SK-N-SH (cell line): Measurements from ENCODE around the gene EXOC4. TPM values are rescaled to one million over a fixed set of nuclear protein-coding genes. Genes with fewer than 3 reads are reported as not detected.

ENCODE experiments used
- CTCF ChIA-PET: fragments of 300-600, 350-600 bp; formaldehyde crosslinking; extraction: SDS; loops from one replicate; lab custom pipeline; 2021; lab: Yijun Ruan, JAX
- POLR2A ChIA-PET: fragments of 350-600 bp; sonication (Branson Sonifier 250); formaldehyde crosslinking; extraction: SDS; loops from one replicate; lab custom pipeline; 2020; ENCODE audit warnings: antibody characterized with exemption, inconsistent platforms; lab: Yijun Ruan, JAX
- DNase-seq: peaks from one replicate; pipeline ENCODE4 v3.0.0; 2012
- H2AFZ ChIP-seq: fragments of 200-600 bp; sonication (generic); 2 replicates; pipeline ENCODE4 v1.8.1; 2016; ENCODE audit warnings: antibody characterized with exemption, mild to moderate bottlenecking, low read depth
- H3F3A ChIP-seq: fragments of 200-600 bp; sonication (generic); replicated peaks from 2 replicates; pipeline ENCODE3; 2016; ENCODE audit warnings: antibody characterized with exemption, mild to moderate bottlenecking; ENCODE audit not compliant: insufficient read depth
- H3K27ac ChIP-seq, 2 experiments: fragments of 200-500 bp in 1 of 2; fragments of 200-600 bp in 1 of 2; sonication (Bioruptor generic) in 1 of 2; sonication (generic), shearing (Covaris generic) in 1 of 2; 2 replicates each; pipeline versions ENCODE4 v1.5.1 to v1.6.1; 2014 to 2016; ENCODE audit warnings: low read depth in 2 of 2, inconsistent platforms in 1 of 2, low read length in 1 of 2, mild to moderate bottlenecking in 1 of 2, mixed read lengths in 1 of 2
- H3K27me3 ChIP-seq: fragments of 200-600 bp; sonication (generic), shearing (Covaris generic); 2 replicates; pipeline ENCODE4 v1.6.1; 2016; ENCODE audit warnings: mixed run types; ENCODE audit not compliant: insufficient read depth
- H3K36me3 ChIP-seq, 2 experiments: fragments of 200-500 bp in 1 of 2; fragments of 200-600 bp in 1 of 2; sonication (Bioruptor generic) in 1 of 2; sonication (generic) in 1 of 2; replicated peaks in 1 of 2; 2 replicates each; pipeline versions ENCODE3 to v1.5.1; 2014 to 2016; ENCODE audit warnings: low read length in 1 of 2, mild to moderate bottlenecking in 1 of 2; ENCODE audit not compliant: insufficient read depth in 2 of 2, control insufficient read depth in 1 of 2
- H3K4me1 ChIP-seq, 2 experiments: fragments of 200-500 bp in 1 of 2; fragments of 200-600 bp in 1 of 2; sonication (Bioruptor generic) in 1 of 2; sonication (generic), shearing (Covaris generic) in 1 of 2; 2 replicates each; pipeline versions ENCODE4 v1.5.1 to v1.6.1; 2014 to 2016; ENCODE audit warnings: low read depth in 1 of 2, low read length in 1 of 2, mixed run types in 1 of 2; ENCODE audit not compliant: insufficient read depth in 2 of 2, control insufficient read depth in 1 of 2
- H3K4me2 ChIP-seq: fragments of 200-600 bp; sonication (generic), shearing (Covaris generic); 2 replicates; pipeline ENCODE4 v1.6.1; 2017; ENCODE audit warnings: mixed run types
- H3K4me3 ChIP-seq, 2 experiments: fragments of 200-500 bp in 1 of 2; fragments of 200-600 bp in 1 of 2; sonication (Bioruptor generic) in 1 of 2; sonication (generic), shearing (Covaris generic) in 1 of 2; 2 replicates each; pipeline versions ENCODE4 v1.5.1 to v1.8.1; 2014 to 2016; ENCODE audit warnings: low read depth in 2 of 2, inconsistent platforms in 1 of 2, low read length in 1 of 2, mild to moderate bottlenecking in 1 of 2, mixed read lengths in 1 of 2, moderate library complexity in 1 of 2
- H3K79me2 ChIP-seq: fragments of 200-600 bp; sonication (generic); 2 replicates; pipeline ENCODE4 v1.8.1; 2017; ENCODE audit warnings: mild to moderate bottlenecking; ENCODE audit not compliant: insufficient read depth
- H3K9ac ChIP-seq: fragments of 200-600 bp; sonication (generic); 2 replicates; pipeline ENCODE4 v1.6.1; 2017; ENCODE audit warnings: mixed run types
- H3K9me2 ChIP-seq: fragments of 200-600 bp; sonication (generic); 2 replicates; pipeline ENCODE4 v1.6.1; 2017; ENCODE audit warnings: mixed run types
- H3K9me3 ChIP-seq: fragments of 200-600 bp; sonication (generic); 2 replicates; pipeline ENCODE4 v1.6.1; 2017; ENCODE audit warnings: mixed run types, mild to moderate bottlenecking, moderate library complexity
- H4K20me1 ChIP-seq: fragments of 200-600 bp; sonication (generic); 2 replicates; pipeline ENCODE4 v1.6.1; 2017; ENCODE audit warnings: mild to moderate bottlenecking, mixed run types; ENCODE audit not compliant: insufficient read depth
- CHD2 ChIP-seq: fragments of 150-350 bp; IDR thresholded peaks from 2 replicates; pipeline ENCODE4 v1.6.1; 2018; ENCODE audit warnings: low read length; ENCODE audit not compliant: partially characterized antibody
- EZH2phosphoT487 ChIP-seq: fragments of 200-600 bp; sonication (generic); IDR thresholded peaks from 2 replicates; pipeline ENCODE4 v1.6.1; 2017; ENCODE audit warnings: low read depth, mixed run types, mild to moderate bottlenecking, antibody characterized with exemption, moderate library complexity, borderline replicate concordance
- FOXM1 ChIP-seq: IDR thresholded peaks from 2 replicates; pipeline ENCODE4 v1.4.0; 2012; ENCODE audit warnings: low read depth, mild to moderate bottlenecking
- GATA2 ChIP-seq: sonication (generic); formaldehyde crosslinking; IDR thresholded peaks from 2 replicates; pipeline ENCODE4 v1.5.0; 2020; ENCODE audit warnings: mild to moderate bottlenecking, missing genetic modification reagents
- JUND ChIP-seq: IDR thresholded peaks from 2 replicates; pipeline ENCODE4 v1.4.0; 2012
- MEF2A ChIP-seq: IDR thresholded peaks from 2 replicates; pipeline ENCODE4 v1.4.0; 2012; ENCODE audit warnings: low read depth, borderline replicate concordance
- MXI1 ChIP-seq: IDR thresholded peaks from 2 replicates; pipeline ENCODE4 v1.6.1; 2012; ENCODE audit warnings: mild to moderate bottlenecking, low read depth, low read length, improper control_type of control experiment
- POLR2AphosphoS5 ChIP-seq: IDR thresholded peaks from 2 replicates; pipeline ENCODE4 v1.6.1; 2012; ENCODE audit warnings: low read depth, low read length
- RCOR1 ChIP-seq: fragments of 150-350 bp; IDR thresholded peaks from 2 replicates; pipeline ENCODE4 v1.6.1; 2017; ENCODE audit warnings: antibody characterized with exemption, low read length
- RFX5 ChIP-seq: IDR thresholded peaks from 2 replicates; pipeline ENCODE4 v1.6.1; 2012; ENCODE audit warnings: mild to moderate bottlenecking, improper control_type of control experiment, low read length
- RXRA ChIP-seq: IDR thresholded peaks from 2 replicates; pipeline ENCODE4 v1.4.0; 2012; ENCODE audit warnings: low read depth, mild to moderate bottlenecking, borderline replicate concordance
- SMC3 ChIP-seq: IDR thresholded peaks from 2 replicates; pipeline ENCODE4 v1.6.1; 2012; ENCODE audit warnings: low read depth, low read length, improper control_type of control experiment
- TAF1 ChIP-seq: IDR thresholded peaks from 2 replicates; pipeline ENCODE4 v1.6.1; 2012; ENCODE audit warnings: low read depth, mild to moderate bottlenecking, low read length, moderate library complexity, borderline replicate concordance
- TCF12 ChIP-seq: IDR thresholded peaks from 2 replicates; pipeline ENCODE4 v1.4.0; 2012
- TEAD4 ChIP-seq: IDR thresholded peaks from 2 replicates; pipeline ENCODE4 v1.4.0; 2012; ENCODE audit warnings: mild to moderate bottlenecking, borderline replicate concordance; ENCODE audit not compliant: insufficient read depth
- YY1 ChIP-seq: IDR thresholded peaks from 2 replicates; pipeline ENCODE4 v1.4.0; 2012; ENCODE audit warnings: low read depth, mild to moderate bottlenecking
- WGBS: methylation state at CpG from one replicate; pipeline ENCODE4 v1.1.6; 2017; ENCODE audit warnings: low lambda C conversion rate; 5-methylcytosine and 5-hydroxymethylcytosine counted together
- polyA plus RNA-seq, 3 experiments: library from polyadenylated mRNA; depleted of rRNA; stranded (reverse); fragments of >200 nt; gene quantifications; 2 replicates each; pipeline ENCODE4 v1.2.3, GENCODE V29; 2012
- TF ChIP-seq, protein P1 (sequence below): IDR thresholded peaks from 2 replicates; pipeline ENCODE4 v1.4.0; 2012; ENCODE audit warnings: low read depth, borderline replicate concordance
- TF ChIP-seq, protein P2 (sequence below): fragments of 200-600 bp; sonication (generic); IDR thresholded peaks from 2 replicates; pipeline ENCODE4 v1.6.1; 2017; ENCODE audit warnings: antibody characterized with exemption, mild to moderate bottlenecking, moderate library complexity
- TF ChIP-seq, protein P3 (sequence below): IDR thresholded peaks from 2 replicates; pipeline ENCODE4; 2012

EXOC4 gene
- polyA plus RNA-seq, 1 of the 3 experiments (the other 2 are of a cell fraction) = 37.3 TPM

DNA sequence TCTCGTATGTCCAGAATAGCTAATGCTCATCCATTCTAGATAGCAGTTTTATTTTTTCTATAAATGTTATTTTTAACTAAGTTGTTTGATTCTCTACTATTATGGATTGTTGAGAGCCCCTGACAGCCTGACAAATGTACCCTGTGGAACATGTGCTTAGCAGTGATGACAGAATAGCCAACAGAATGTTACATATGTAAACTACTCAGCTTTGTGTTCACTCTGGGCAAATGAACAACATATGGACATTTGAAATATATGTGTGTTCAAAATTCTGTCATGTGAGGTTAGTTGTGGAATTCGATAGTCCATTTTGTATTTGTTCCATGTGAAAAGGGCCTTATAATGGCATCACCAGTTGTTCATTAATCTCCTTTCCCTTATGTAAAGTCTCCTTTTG, 199.7 kb downstream of the EXOC4 start:
- peaks cover 6% of the 10 kb centered on the region; the same call in 1 of the 2 replicates for H3K79me2 ChIP-seq
- no peaks in the 10 kb centered on the region for H3K27me3 ChIP-seq
- H4K20me1 ChIP-seq = no peaks in the 10 kb centered on the region
- H3K9ac ChIP-seq = no peak overlapping the region
- no peak for DNase-seq
- POLR2A ChIA-PET = no interaction called here
- peaks cover 0 to 2% of the 10 kb centered on the region in 2 experiments; a peak in 1 of 4 replicates for H3K4me1 ChIP-seq
- H3K4me3 ChIP-seq = no peak overlapping the region
- 98% methylated on average over 2 of the region's 2 CpGs for WGBS
- no peaks in the 10 kb centered on the region for H3K9me3 ChIP-seq
- H3K27ac ChIP-seq = no peak overlapping the region
- CTCF ChIA-PET = interaction anchor here (1.0 to 1.5 kb wide), 2 partner anchors 18 to 120 kb away, joined by 3 to 6 read pairs; no protein-coding TSS in a partner anchor
- H3K4me2 ChIP-seq = no peak overlapping the region
- no peak overlapping the region for H2AFZ ChIP-seq
- no peak for TF ChIP-seq RXRA
- TF ChIP-seq YY1 = no peak
- TF ChIP-seq TCF12 = no peak
- TF ChIP-seq MXI1 = no peak
- no peaks in the 10 kb centered on the region for H3K9me2 ChIP-seq
- peaks cover 0 to 5% of the 10 kb centered on the region in 2 experiments for H3K36me3 ChIP-seq
- no peaks in the 10 kb centered on the region for H3F3A ChIP-seq

DNA sequence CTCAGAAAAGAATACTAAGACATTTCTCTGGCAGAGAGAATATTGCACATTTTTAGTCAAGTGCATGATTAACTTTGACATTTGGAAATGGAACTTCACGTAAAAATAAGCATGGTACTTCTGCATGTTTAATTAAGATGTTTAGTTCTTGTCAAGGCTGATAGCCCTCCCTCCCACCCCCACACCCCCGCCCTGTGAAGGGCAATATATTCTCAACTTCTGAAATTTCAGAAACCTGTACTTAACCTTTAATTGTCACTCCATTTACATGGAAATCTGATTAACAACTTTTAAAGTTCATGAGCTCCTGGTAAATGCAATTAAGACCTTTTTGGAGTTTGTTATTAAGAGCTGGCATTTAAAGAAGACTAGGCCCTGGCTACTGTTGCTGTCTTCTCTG, 205.8 kb downstream of the EXOC4 start:
- 91% methylated on average over 2 of the region's 2 CpGs for WGBS
- H3K4me2 ChIP-seq = no peak overlapping the region
- TF ChIP-seq POLR2AphosphoS5 (no peak), TCF12 (no peak), JUND (no peak), RFX5 (no peak), TAF1 (no peak)
- TF ChIP-seq, protein P1, sequence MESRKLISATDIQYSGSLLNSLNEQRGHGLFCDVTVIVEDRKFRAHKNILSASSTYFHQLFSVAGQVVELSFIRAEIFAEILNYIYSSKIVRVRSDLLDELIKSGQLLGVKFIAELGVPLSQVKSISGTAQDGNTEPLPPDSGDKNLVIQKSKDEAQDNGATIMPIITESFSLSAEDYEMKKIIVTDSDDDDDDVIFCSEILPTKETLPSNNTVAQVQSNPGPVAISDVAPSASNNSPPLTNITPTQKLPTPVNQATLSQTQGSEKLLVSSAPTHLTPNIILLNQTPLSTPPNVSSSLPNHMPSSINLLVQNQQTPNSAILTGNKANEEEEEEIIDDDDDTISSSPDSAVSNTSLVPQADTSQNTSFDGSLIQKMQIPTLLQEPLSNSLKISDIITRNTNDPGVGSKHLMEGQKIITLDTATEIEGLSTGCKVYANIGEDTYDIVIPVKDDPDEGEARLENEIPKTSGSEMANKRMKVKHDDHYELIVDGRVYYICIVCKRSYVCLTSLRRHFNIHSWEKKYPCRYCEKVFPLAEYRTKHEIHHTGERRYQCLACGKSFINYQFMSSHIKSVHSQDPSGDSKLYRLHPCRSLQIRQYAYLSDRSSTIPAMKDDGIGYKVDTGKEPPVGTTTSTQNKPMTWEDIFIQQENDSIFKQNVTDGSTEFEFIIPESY = no peak
- no peak for DNase-seq
- H3K9ac ChIP-seq = no peak overlapping the region
- H3K9me3 ChIP-seq = no peaks in the 10 kb centered on the region
- H3K4me1 ChIP-seq = peaks cover 0 to 7% of the 10 kb centered on the region in 2 experiments; a peak in 2 of 4 replicates
- no peaks in the 10 kb centered on the region for H4K20me1 ChIP-seq
- H2AFZ ChIP-seq = no peak overlapping the region
- CTCF ChIA-PET = interaction anchor here (0.6 kb wide), 1 partner anchor 558 kb away, joined by 3 read pairs; no protein-coding TSS in a partner anchor
- H3K27me3 ChIP-seq = no peaks in the 10 kb centered on the region
- peaks cover 18% of the 10 kb centered on the region; the same call in 1 of the 2 replicates for H3K79me2 ChIP-seq
- peaks cover 4 to 5% of the 10 kb centered on the region in 2 experiments for H3K36me3 ChIP-seq
- H3F3A ChIP-seq = no peaks in the 10 kb centered on the region
- H3K4me3 ChIP-seq = no peak overlapping the region
- H3K9me2 ChIP-seq = no peaks in the 10 kb centered on the region
- POLR2A ChIA-PET = no interaction called here
- H3K27ac ChIP-seq = no peak overlapping the region

GRCh38 chr7:133461421-133461820, 208.5 kb downstream of the EXOC4 start:
- WGBS = 35% methylated on average over 1 of the region's 1 CpG
- CTCF ChIA-PET = no interaction called here
- no peak for TF ChIP-seq TEAD4
- no peak for TF ChIP-seq FOXM1
- TF ChIP-seq YY1 = no peak
- no peak for TF ChIP-seq GATA2 (CRISPR knock-in tag)
- no peak for TF ChIP-seq CHD2
- TF ChIP-seq RCOR1 = no peak
- TF ChIP-seq, protein P2, sequence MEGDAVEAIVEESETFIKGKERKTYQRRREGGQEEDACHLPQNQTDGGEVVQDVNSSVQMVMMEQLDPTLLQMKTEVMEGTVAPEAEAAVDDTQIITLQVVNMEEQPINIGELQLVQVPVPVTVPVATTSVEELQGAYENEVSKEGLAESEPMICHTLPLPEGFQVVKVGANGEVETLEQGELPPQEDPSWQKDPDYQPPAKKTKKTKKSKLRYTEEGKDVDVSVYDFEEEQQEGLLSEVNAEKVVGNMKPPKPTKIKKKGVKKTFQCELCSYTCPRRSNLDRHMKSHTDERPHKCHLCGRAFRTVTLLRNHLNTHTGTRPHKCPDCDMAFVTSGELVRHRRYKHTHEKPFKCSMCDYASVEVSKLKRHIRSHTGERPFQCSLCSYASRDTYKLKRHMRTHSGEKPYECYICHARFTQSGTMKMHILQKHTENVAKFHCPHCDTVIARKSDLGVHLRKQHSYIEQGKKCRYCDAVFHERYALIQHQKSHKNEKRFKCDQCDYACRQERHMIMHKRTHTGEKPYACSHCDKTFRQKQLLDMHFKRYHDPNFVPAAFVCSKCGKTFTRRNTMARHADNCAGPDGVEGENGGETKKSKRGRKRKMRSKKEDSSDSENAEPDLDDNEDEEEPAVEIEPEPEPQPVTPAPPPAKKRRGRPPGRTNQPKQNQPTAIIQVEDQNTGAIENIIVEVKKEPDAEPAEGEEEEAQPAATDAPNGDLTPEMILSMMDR = no peak
- TF ChIP-seq, protein P3, sequence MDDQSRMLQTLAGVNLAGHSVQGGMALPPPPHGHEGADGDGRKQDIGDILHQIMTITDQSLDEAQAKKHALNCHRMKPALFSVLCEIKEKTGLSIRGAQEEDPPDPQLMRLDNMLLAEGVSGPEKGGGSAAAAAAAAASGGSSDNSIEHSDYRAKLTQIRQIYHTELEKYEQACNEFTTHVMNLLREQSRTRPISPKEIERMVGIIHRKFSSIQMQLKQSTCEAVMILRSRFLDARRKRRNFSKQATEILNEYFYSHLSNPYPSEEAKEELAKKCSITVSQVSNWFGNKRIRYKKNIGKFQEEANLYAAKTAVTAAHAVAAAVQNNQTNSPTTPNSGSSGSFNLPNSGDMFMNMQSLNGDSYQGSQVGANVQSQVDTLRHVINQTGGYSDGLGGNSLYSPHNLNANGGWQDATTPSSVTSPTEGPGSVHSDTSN = no peak
- TF ChIP-seq SMC3 = no peak
- TF ChIP-seq EZH2phosphoT487 = no peak
- TF ChIP-seq MEF2A = no peak

More at GRCh38 chr7:133461421-133461820, 208.5 kb downstream of the EXOC4 start:
- DNase-seq = no peak
- no peaks in the 10 kb centered on the region for H3K9me2 ChIP-seq
- H3K79me2 ChIP-seq = peaks cover 12% of the 10 kb centered on the region; the same call in 1 of the 2 replicates
- H3K9ac ChIP-seq = no peak overlapping the region
- no peaks in the 10 kb centered on the region for H3K27me3 ChIP-seq
- H3K4me3 ChIP-seq = no peak overlapping the region
- H2AFZ ChIP-seq = no peak overlapping the region
- H3F3A ChIP-seq = no peaks in the 10 kb centered on the region
- H4K20me1 ChIP-seq = no peaks in the 10 kb centered on the region
- POLR2A ChIA-PET = no interaction called here
- no peak overlapping the region for H3K4me2 ChIP-seq
- H3K4me1 ChIP-seq = peaks cover 0 to 7% of the 10 kb centered on the region in 2 experiments; a peak in 2 of 4 replicates
- peaks cover 9% of the 10 kb centered on the region for H3K9me3 ChIP-seq
- no peak overlapping the region; a peak in 1 of 4 replicates for H3K27ac ChIP-seq
- peaks cover 0 to 4% of the 10 kb centered on the region in 2 experiments for H3K36me3 ChIP-seq
